K562 (cell line): ENCODE measurements around the gene PNMA8C. TPM values are rescaled to one million over a fixed set of nuclear protein-coding genes. Genes with fewer than 3 reads are reported as not detected.

ENCODE experiments used
- ATAC-seq: fragments of 200-7000 bp; cut with Tn5 transposase; 3 replicates; pipeline ENCODE4 v1.9.1; 2020; ENCODE audit warnings: moderate library complexity
- BruUV-seq: library from RNA; stranded (reverse); fragments of 400-500 nt; replicated peaks from 2 replicates; lab custom pipeline; 2021; lab: Mats Ljungman, UMichigan
- CTCF ChIA-PET: fragments of 300-600 bp; formaldehyde crosslinking; extraction: SDS; loops from one replicate; lab custom pipeline; 2021; ENCODE audit warnings: low intra/inter-chr PET ratio; lab: Yijun Ruan, JAX
- POLR2A ChIA-PET: fragments of 300-600, 350-650 bp; sonication (Branson Sonifier 250); formaldehyde crosslinking; extraction: SDS; loops from one replicate; lab custom pipeline; 2021; ENCODE audit warnings: antibody characterized with exemption, inconsistent platforms; lab: Yijun Ruan, JAX
- DNase-seq, 4 experiments: peaks; one replicate each; pipeline versions ENCODE4 v3.0.0 to v3.0.0-alpha.2; 2011 to 2018; ENCODE audit warnings: low spot score in 3 of 4, mixed read lengths in 3 of 4; ENCODE audit errors: extremely low read depth in 1 of 4
- FAIRE-seq: peaks from 2 replicates; lab custom pipeline; 2011; peaks lifted over from hg19 to GRCh38; lab: Jason Lieb, UNC
- H2AFZ ChIP-seq: 2 replicates; pipeline ENCODE4 v1.6.0; 2011; ENCODE audit warnings: low read depth, low read length, control low read depth, inconsistent platforms
- H3K27ac ChIP-seq: fragments of 200-600 bp; 3 replicates; pipeline ENCODE4 v1.8.0; 2011; ENCODE audit warnings: low read depth, mild to moderate bottlenecking, control low read depth, inconsistent platforms, low read length, moderate library complexity, mixed read lengths; ENCODE audit errors: extremely low read depth
- H3K27me3 ChIP-seq, 2 experiments: fragments of 300-600 bp in 1 of 2; 2 replicates in 1 of 2; 3 replicates in 1 of 2; pipeline versions ENCODE4 v1.6.0 to v1.8.0; 2011; ENCODE audit warnings: inconsistent platforms in 2 of 2, low read length in 2 of 2, mild to moderate bottlenecking in 1 of 2, mixed read lengths in 1 of 2, moderate library complexity in 1 of 2; ENCODE audit not compliant: control insufficient read depth in 2 of 2, insufficient read depth in 2 of 2
- H3K36me3 ChIP-seq: fragments of 300-600 bp; 3 replicates; pipeline ENCODE4 v1.8.0; 2011; ENCODE audit warnings: mild to moderate bottlenecking, low read length, inconsistent platforms; ENCODE audit not compliant: control insufficient read depth, insufficient read depth
- H3K4me1 ChIP-seq, 2 experiments: fragments of 200-600 bp in 1 of 2; replicated peaks in 1 of 2; 2 replicates in 1 of 2; 3 replicates in 1 of 2; pipeline versions ENCODE4 v1.5.1 to v1.8.0; 2011; ENCODE audit warnings: inconsistent platforms in 2 of 2, low read length in 2 of 2, mild to moderate bottlenecking in 1 of 2, mixed read lengths in 1 of 2, moderate library complexity in 1 of 2; ENCODE audit not compliant: control insufficient read depth in 2 of 2, insufficient read depth in 2 of 2
- H3K4me2 ChIP-seq: 2 replicates; pipeline ENCODE4 v1.6.1; 2011; ENCODE audit warnings: low read length, control low read depth, inconsistent platforms, mixed read lengths; ENCODE audit not compliant: insufficient read depth
- H3K4me3 ChIP-seq: fragments of 200-600 bp; sonication (generic), shearing (Covaris generic); 2 replicates; pipeline ENCODE4 v1.5.1; 2016; ENCODE audit warnings: control low read depth, inconsistent platforms
- H3K79me2 ChIP-seq: fragments of 200-600 bp; 3 replicates; pipeline ENCODE4 v1.8.0; 2011; ENCODE audit warnings: low read length, inconsistent platforms; ENCODE audit not compliant: control insufficient read depth, insufficient read depth
- H3K9ac ChIP-seq, 2 experiments: 2 replicates each; pipeline versions ENCODE4 v1.6.0 to v1.6.1; 2011; ENCODE audit warnings: low read depth in 2 of 2, low read length in 2 of 2, control low read depth in 1 of 2, inconsistent platforms in 1 of 2, mild to moderate bottlenecking in 1 of 2, mixed read lengths in 1 of 2; ENCODE audit not compliant: insufficient read depth in 1 of 2
- H3K9me1 ChIP-seq: one replicate; pipeline ENCODE4 v1.6.0; 2011; ENCODE audit warnings: inconsistent platforms, mild to moderate bottlenecking, low read length, moderate library complexity; ENCODE audit not compliant: control insufficient read depth, insufficient read depth
- H3K9me3 ChIP-seq: replicated peaks from 2 replicates; pipeline ENCODE4 v1.5.1; 2011; ENCODE audit warnings: low read depth, low read length, inconsistent platforms; ENCODE audit not compliant: control insufficient read depth, insufficient read depth
- H4K20me1 ChIP-seq: replicated peaks from 2 replicates; pipeline ENCODE4 v1.6.1; 2011; ENCODE audit warnings: low read length, inconsistent platforms, mixed read lengths; ENCODE audit not compliant: control insufficient read depth, insufficient read depth
- CBX1 ChIP-seq: sonication (generic); IDR thresholded peaks from 2 replicates; pipeline ENCODE4 v1.6.1; 2016; ENCODE audit warnings: antibody characterized with exemption, low read depth, mild to moderate bottlenecking
- CUX1 ChIP-seq: fragments of 200-800 bp; sonication (Bioruptor generic); IDR thresholded peaks from 2 replicates; pipeline ENCODE4 v1.6.1; 2016; ENCODE audit warnings: missing genetic modification characterization, missing compliant biosample characterization
- NFYB ChIP-seq: IDR thresholded peaks from 2 replicates; pipeline ENCODE4 v1.6.1; 2011; ENCODE audit warnings: mild to moderate bottlenecking, moderate library complexity; ENCODE audit not compliant: insufficient read length; ENCODE audit errors: extremely low read depth
- NKRF ChIP-seq: fragments of 450-650 bp; IDR thresholded peaks from 2 replicates; pipeline ENCODE4 v1.6.1; 2016; ENCODE audit warnings: borderline replicate concordance
- ZNF639 ChIP-seq, 2 experiments: fragments of 200-800 bp in 1 of 2; sonication (Bioruptor generic) in 1 of 2; sonication (generic) in 1 of 2; formaldehyde crosslinking in 1 of 2; IDR thresholded peaks in 1 of 2; conservative IDR thresholded peaks in 1 of 2; 2 replicates each; pipeline versions ENCODE4 v1.5.0 to v1.6.1; 2016 to 2020; ENCODE audit warnings: missing compliant biosample characterization in 1 of 2, missing genetic modification characterization in 1 of 2, missing genetic modification reagents in 1 of 2
- ZSCAN32 ChIP-seq: fragments of 450-650 bp; formaldehyde crosslinking; IDR thresholded peaks from 2 replicates; pipeline ENCODE4 v1.4.0; 2020; ENCODE audit warnings: mild to moderate bottlenecking, moderate library complexity
- WGBS: fragments of 100-300 bp; shearing (Covaris generic); methylation state at CpG from one replicate; pipeline ENCODE4 v1.1.6; 2016; ENCODE audit warnings: low coverage, mixed read lengths; ENCODE audit not compliant: insufficient coverage; ENCODE audit errors: missing lambda C conversion rate; 5-methylcytosine and 5-hydroxymethylcytosine counted together
- in situ Hi-C: fragments of 300-500 bp; cut with MboI; formaldehyde crosslinking; loops from 4 replicates; pipeline ENCODE4 v1.15.0; 2018; ENCODE audit warnings: inconsistent platforms, mixed read lengths
- intact Hi-C: fragments of 100-400 bp; cut with micrococcal nuclease; formaldehyde crosslinking; loops from 2 replicates; pipeline ENCODE4 v1.14.2; 2022
- polyA plus RNA-seq, 8 experiments: library from polyadenylated mRNA; depleted of rRNA in 4 of 8; stranded (reverse) in 5 of 8; unstranded in 3 of 8; fragments of >200 nt; fragmentation: Nextera tagmentation in 2 of 8; fragmentation: Illumina TruSeq in 1 of 8; extraction: Ambion mirVana in 2 of 8; extraction: Trizol in 1 of 8; gene quantifications; 2 replicates each; pipeline versions ENCODE4 v1.2.1 to v1.2.3, GENCODE V29; 2011 to 2014; ENCODE audit warnings: inconsistent platforms in 1 of 8, missing spikeins in 1 of 8
- total RNA-seq, 7 experiments: library from RNA; depleted of rRNA in 6 of 7; stranded (reverse); fragments of >200 nt in 6 of 7; fragmentation: Illumina TruSeq in 2 of 7; extraction: Trizol in 2 of 7; gene quantifications; 2 replicates each; pipeline versions ENCODE4 v1.2.1 to v1.2.3, GENCODE V29; 2011 to 2021; ENCODE audit warnings: low replicate concordance in 1 of 7

PNMA8C gene
- total and polyA plus RNA-seq, 9 of the 15 experiments (the other 6 are each of a cell fraction or from before 2014, with no cell fraction given) = 0.04 to 0.05 (median 0.05) TPM; not detected in 6

GRCh38 chr19:46461537-46461936 lies 32.8 kb upstream of the PNMA8C start:
- TF ChIP-seq CUX1 (CRISPR knock-in tag) (no peak), NKRF (no peak), ZNF639 (CRISPR knock-in tag; conservative IDR thresholded peaks at IDR 0.05 in 1 of 2, IDR thresholded peaks at IDR 0.05 in 1 of 2) (no peak), CBX1 (no peak), ZSCAN32 (CRISPR knock-in tag) (no peak), NFYB (no peak)
- ATAC-seq (no peak), FAIRE-seq (no peak), DNase-seq (no peak)
- Histone ChIP-seq H3K27me3 (peaks cover 0 to 4% of the 10 kb centered on the region in 2 experiments; a peak in 1 of 5 replicates), H3K27ac (no peak overlapping the region), H3K36me3 (no peaks in the 10 kb centered on the region; the same call in 2 of the 3 replicates), H3K9me1 (no peaks in the 10 kb centered on the region), H3K4me2 (no peak overlapping the region), H3K4me1 (no peaks in the 10 kb centered on the region; a peak in 1 of 5 replicates), H2AFZ (no peak overlapping the region), H4K20me1 (no peaks in the 10 kb centered on the region), H3K79me2 (no peaks in the 10 kb centered on the region), H3K9me3 (no peaks in the 10 kb centered on the region), H3K4me3 (no peak overlapping the region), H3K9ac (no peak overlapping the region)
- CTCF ChIA-PET = no interaction called here
- BruUV-seq = no TSS peak
- 0% methylated on average over 2 of the region's 2 CpGs for WGBS
- intact Hi-C loops (no loop called here), in situ Hi-C loops (no loop called here)
- POLR2A ChIA-PET = interaction anchor here (1.5 kb wide), 1 partner anchor 30 kb away, joined by 5 read pairs; no protein-coding TSS in a partner anchor
